IPS-NIHi7 (cell line): Measurements from ENCODE around the gene CXXC1.
"Not testable (repeated sequence)": the region's sequence is repeated elsewhere in the genome, so short reads cannot be mapped to it uniquely, and the experiment has no call there.

Experiments used
- DNase-seq: peaks from one replicate; pipeline ENCODE4 v3.0.0; 2012; ENCODE audit warnings: mixed read lengths; ENCODE audit errors: extremely low spot score

Gene CXXC1

GRCh38 chr18:50297621-50298442 is 10.3 kb upstream of the CXXC1 start:
- peak; percentile 79 for DNase-seq

GRCh38 chr18:50293039-50293438 is 5.5 kb upstream of the CXXC1 start:
- DNase-seq, result no peak

- DNase-seq, result no peak
Measured at GRCh38 chr18:50289108-50289443, 1.6 kb upstream of the CXXC1 start.

- DNase-seq, result not testable (repeated sequence)
Measured at GRCh38 chr18:50288348-50289107, 1.0 kb upstream of the CXXC1 start.

GRCh38 chr18:50287028-50287440 is 458 bp downstream of the CXXC1 start:
- DNase-seq, result no peak

- no peak for DNase-seq
Measured at GRCh38 chr18:50286391-50287027, 983 bp downstream of the CXXC1 start.

GRCh38 chr18:50285631-50286321 is 1.7 kb downstream of the CXXC1 start:
- no peak for DNase-seq

- no peak for DNase-seq
Measured at GRCh38 chr18:50285071-50285470, 2.4 kb downstream of the CXXC1 start.

GRCh38 chr18:50284255-50284885 is 3.1 kb downstream of the CXXC1 start:
- DNase-seq, result no peak

GRCh38 chr18:50283469-50284209 is 3.9 kb downstream of the CXXC1 start:
- no peak for DNase-seq

GRCh38 chr18:50282521-50283335 is 4.8 kb downstream of the CXXC1 start:
- no peak for DNase-seq

- no peak for DNase-seq
Measured at GRCh38 chr18:50281972-50282520, 5.4 kb downstream of the CXXC1 start.

- DNase-seq, result peak; percentile 96
Measured at GRCh38 chr18:50281295-50281971, 6.1 kb downstream of the CXXC1 start, which contains the start of gene MBD1. TSS of gene MBD1 (minus strand) at chr18:50281523. CDS start at chr18:50279992, 1,531 bp downstream.

- no peak for DNase-seq
Measured at GRCh38 chr18:50280707-50281294, 6.7 kb downstream of the CXXC1 start.

GRCh38 chr18:50279752-50280151 is 7.7 kb downstream of the CXXC1 start:
- DNase-seq, result no peak

- no peak for DNase-seq
Measured at GRCh38 chr18:50277942-50278341, 9.6 kb downstream of the CXXC1 start.

- no peak for DNase-seq
Measured at GRCh38 chr18:50276452-50276851, 11.0 kb downstream of the CXXC1 start.

GRCh38 chr18:50275503-50276036 is 11.9 kb downstream of the CXXC1 start:
- DNase-seq, result no peak
